GM18858 (cell line): ENCODE results near the gene MAP1B.

ENCODE experiments used
- ATAC-seq: cut with Tn5 transposase; IDR thresholded peaks from one replicate; pipeline ENCODE4 v1.9.1; 2021; ENCODE audit not compliant: unreplicated experiment

MAP1B gene

GRCh38 chr5:72244862-72245371 is 137.6 kb downstream of the MAP1B start:
- ATAC-seq, result no peak

GRCh38 chr5:72245546-72245945 is 138.3 kb downstream of the MAP1B start:
- no peak for ATAC-seq

GRCh38 chr5:72245951-72246532 is 138.8 kb downstream of the MAP1B start:
- ATAC-seq, result no peak

GRCh38 chr5:72246954-72247442 is 139.7 kb downstream of the MAP1B start:
- ATAC-seq, result no peak

- ATAC-seq, result no peak
These were observed 141.2 kb downstream of the MAP1B start for GRCh38 chr5:72248410-72248981.

GRCh38 chr5:72251386-72251785 is 144.1 kb downstream of the MAP1B start:
- no peak for ATAC-seq

GRCh38 chr5:72252008-72252407 is 144.7 kb downstream of the MAP1B start:
- ATAC-seq, result no peak

GRCh38 chr5:72252574-72253155 is 145.4 kb downstream of the MAP1B start:
- ATAC-seq, result no peak

GRCh38 chr5:72255237-72255636 is 148.0 kb downstream of the MAP1B start:
- no peak for ATAC-seq

GRCh38 chr5:72255670-72256069 is 148.4 kb downstream of the MAP1B start:
- ATAC-seq, result no peak

- no peak for ATAC-seq
These were observed 149.3 kb downstream of the MAP1B start for GRCh38 chr5:72256536-72256935.
